Heart right ventricle (tissue), 16 donors: ENCODE results near the gene GPN1. TPM values are rescaled to one million over a fixed set of nuclear protein-coding genes. Genes with fewer than 3 reads are reported as not detected.

Experiments
- ATAC-seq, 8 donors: fragments of 200-7000 bp; cut with Tn5 transposase; one replicate each; pipeline ENCODE4 v1.9.1; 2020; ENCODE audit warnings: mild to moderate bottlenecking in 8 of 8, moderate library complexity in 8 of 8, moderate number of reproducible peaks in 1 of 8
- DNase-seq, 2 donors: peaks; one replicate each; pipeline ENCODE4 v3.0.0-alpha.2; 2020
- H3K27ac ChIP-seq, 10 donors: fragments of 200-600 bp; sonication (generic) in 2 of 10; one replicate each; pipeline versions ENCODE4 v1.5.0 to v1.8.0; 2020 to 2022; ENCODE audit warnings: mild to moderate bottlenecking in 3 of 10
- H3K27me3 ChIP-seq, 7 donors: fragments of 200-600 bp; one replicate each; pipeline ENCODE4 v1.8.0; 2021 to 2022; ENCODE audit warnings: mild to moderate bottlenecking in 2 of 7
- H3K36me3 ChIP-seq, 9 donors: fragments of 200-600 bp; sonication (generic) in 1 of 9; one replicate each; pipeline versions ENCODE4 v1.5.0 to v1.8.0; 2020 to 2022; ENCODE audit warnings: mild to moderate bottlenecking in 2 of 9
- H3K4me1 ChIP-seq, 9 donors: fragments of 200-600 bp; sonication (generic) in 1 of 9; one replicate each; pipeline versions ENCODE4 v1.5.0 to v1.8.0; 2020 to 2022; ENCODE audit warnings: mild to moderate bottlenecking in 4 of 9
- H3K4me3 ChIP-seq, 10 donors: fragments of 200-600 bp; sonication (generic) in 2 of 10; one replicate each; pipeline versions ENCODE4 v1.5.0 to v1.8.0; 2020 to 2022; ENCODE audit warnings: mild to moderate bottlenecking in 7 of 10, moderate library complexity in 2 of 10
- H3K9me3 ChIP-seq, 11 donors: fragments of 200-600 bp in 10 of 11; sonication (generic) in 2 of 11; one replicate each; pipeline versions ENCODE4 v1.5.0 to v1.8.0; 2013 to 2022; ENCODE audit warnings: mild to moderate bottlenecking in 2 of 11, control low read depth in 1 of 11, moderate library complexity in 1 of 11
- WGBS, 2 donors: extraction: QIAGEN DNeasy Blood & Tissue Kit; methylation state at CpG; one replicate each; pipeline ENCODE4 v1.1.7; 2013; ENCODE audit warnings: inconsistent platforms in 1 of 2; 5-methylcytosine and 5-hydroxymethylcytosine counted together
- intact Hi-C, 10 donors: fragments of 100-400 bp; cut with DNase I; formaldehyde crosslinking; loops; one replicate each; pipeline versions ENCODE4 v1.11.1 to v1.14.2; 2022
- polyA plus RNA-seq, 2 donors: library from polyadenylated mRNA; stranded (reverse); fragments of 200-250 nt; gene quantifications; one replicate each; pipeline ENCODE4 v1.2.3, GENCODE V29; 2013
- total RNA-seq, 10 donors: library from RNA; stranded (reverse); fragmentation: NEBNext Ultra II Directional in 3 of 10; extraction: Animal tissue kit (Norgen Biotek cat#: 25700) in 3 of 10; gene quantifications; one replicate each; pipeline versions ENCODE4 v1.2.1 to v1.2.4, GENCODE V29; 2021 to 2023
- TF ChIP-seq, protein P1 (sequence below), 9 donors: fragments of 200-600 bp; sonication (generic) in 2 of 9; IDR thresholded peaks; one replicate each; pipeline versions ENCODE4 v1.5.0 to v1.8.0; 2021 to 2022; ENCODE audit warnings: antibody characterized with exemption in 9 of 9, mild to moderate bottlenecking in 5 of 9, moderate library complexity in 1 of 9
- donor health status: Arrhythmogenic right ventricular cardiomyopathy.
- donor health status: ischemic (EF 13 %, LVEDD 7.1; RV severe dilation, severe dysfunction).
- donor health status: healthy with polysubstance abuse.
- donor health status: DM: no; HTN: yes; CAD: no.
- donor health status: DM: no; HTN: no; CAD: no.
- donor health status: ischemic (EF 25% LVEDD 6.9; RV normal size, moderate dysfunction).
- donor health status: ischemic (EF 25% LVEDD 5.7; RV mildly dilated, moderate dysfunction).
- donor health status: healthy.
- donor health status: DM: yes; HTN: yes; CAD: no.
- donor health status: Ischemic cardiomyopathy.
- donor health status: ischemic (EF 35%, LVEDD 5.7; RV mildly dilated, moderate dysfunction).
- donor health status: nonischemic (EF 11% LVEDD 7.7; RV severe dilation, severe dysfunction).
- donor health status: DM: yes; HTN: yes; CAD: no.
- donor health status: PGD.
- donor health status: ischemic (EF 29% LVEDD 5.4; RV normal size, mild dysfunction).
- donor health status: nonischemic (EF 23%, LVEDD 6.1; RV moderate dilation, normal function).

GPN1 gene
- total and polyA plus RNA-seq, 12 donors: 6.5 to 25.6 (median 19.7) TPM

DNA sequence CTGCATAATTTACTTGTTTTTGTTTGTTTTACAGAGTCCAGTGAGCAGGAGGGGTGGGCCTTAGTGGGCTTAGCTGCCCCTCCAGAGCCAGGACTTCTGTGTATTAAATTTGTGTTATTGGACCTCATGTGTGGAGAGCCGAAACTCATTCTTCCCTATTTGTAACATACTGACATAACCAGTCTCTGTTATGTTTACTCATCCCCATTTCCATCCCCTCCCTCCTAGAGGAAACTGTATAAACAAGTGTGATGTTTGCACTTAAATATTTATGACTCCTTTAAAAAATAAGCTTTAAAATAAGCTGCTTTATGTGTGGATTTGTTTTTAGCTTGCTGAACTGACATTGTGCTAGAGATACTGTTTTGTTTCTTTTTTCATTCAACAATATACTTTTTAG is 32.2 kb upstream of the GPN1 start:
- TF ChIP-seq, protein P1, sequence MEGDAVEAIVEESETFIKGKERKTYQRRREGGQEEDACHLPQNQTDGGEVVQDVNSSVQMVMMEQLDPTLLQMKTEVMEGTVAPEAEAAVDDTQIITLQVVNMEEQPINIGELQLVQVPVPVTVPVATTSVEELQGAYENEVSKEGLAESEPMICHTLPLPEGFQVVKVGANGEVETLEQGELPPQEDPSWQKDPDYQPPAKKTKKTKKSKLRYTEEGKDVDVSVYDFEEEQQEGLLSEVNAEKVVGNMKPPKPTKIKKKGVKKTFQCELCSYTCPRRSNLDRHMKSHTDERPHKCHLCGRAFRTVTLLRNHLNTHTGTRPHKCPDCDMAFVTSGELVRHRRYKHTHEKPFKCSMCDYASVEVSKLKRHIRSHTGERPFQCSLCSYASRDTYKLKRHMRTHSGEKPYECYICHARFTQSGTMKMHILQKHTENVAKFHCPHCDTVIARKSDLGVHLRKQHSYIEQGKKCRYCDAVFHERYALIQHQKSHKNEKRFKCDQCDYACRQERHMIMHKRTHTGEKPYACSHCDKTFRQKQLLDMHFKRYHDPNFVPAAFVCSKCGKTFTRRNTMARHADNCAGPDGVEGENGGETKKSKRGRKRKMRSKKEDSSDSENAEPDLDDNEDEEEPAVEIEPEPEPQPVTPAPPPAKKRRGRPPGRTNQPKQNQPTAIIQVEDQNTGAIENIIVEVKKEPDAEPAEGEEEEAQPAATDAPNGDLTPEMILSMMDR (IDR thresholded peaks at IDR 0.05): no peak
- intact Hi-C loops: no loop called here

DNA sequence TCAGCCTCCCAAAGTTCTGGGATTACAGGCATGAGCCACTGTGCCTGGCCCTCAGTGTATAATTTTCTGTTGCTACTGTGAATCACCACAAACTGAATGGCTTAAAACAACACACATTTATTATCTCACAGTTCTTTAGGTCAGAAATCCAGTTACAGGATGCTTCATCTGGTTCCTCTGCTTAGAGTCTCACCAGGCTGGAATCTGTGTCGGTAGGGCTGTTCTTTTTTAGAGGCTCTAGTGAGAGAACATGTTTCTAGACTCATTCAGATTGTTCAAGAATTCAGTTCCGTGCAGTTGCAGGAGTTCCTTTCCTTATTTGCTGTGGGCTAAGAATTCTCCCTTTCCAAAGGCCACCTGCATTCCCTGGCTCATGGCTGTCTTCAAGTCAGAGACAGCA is 22.2 kb upstream of the GPN1 start:
- Histone ChIP-seq H3K27me3 (no peaks in the 10 kb centered on the region), H3K27ac (no peak overlapping the region), H3K36me3 (peaks cover 0 to 98% (median 51%) of the 10 kb centered on the region in 9 donors), H3K9me3 (no peaks in the 10 kb centered on the region), H3K4me3 (no peak overlapping the region), H3K4me1 (no peaks in the 10 kb centered on the region)
- ATAC-seq (no peak), DNase-seq (no peak)
- WGBS, 2 donors: 91% methylated on average over 2 of the region's 2 CpGs
- TF ChIP-seq, protein P1 (IDR thresholded peaks at IDR 0.05): no peak
- intact Hi-C loops: no loop called here

More for the DNA sequence above, 32.2 kb upstream of the GPN1 start:
- no peak overlapping the region for H3K27ac ChIP-seq
- ATAC-seq (no peak), DNase-seq (no peak)
- H3K4me3 ChIP-seq: no peak overlapping the region
- peaks cover 0 to 32% (median 12%) of the 10 kb centered on the region in 11 donors for H3K9me3 ChIP-seq
- WGBS, 2 donors: 96 to 100% methylated on average over 1 of the region's 1 CpG
- peaks cover 0 to 27% (median 0%) of the 10 kb centered on the region in 9 donors for H3K4me1 ChIP-seq
- no peaks in the 10 kb centered on the region for H3K27me3 ChIP-seq
- H3K36me3 ChIP-seq: peaks cover 0 to 53% (median 16%) of the 10 kb centered on the region in 9 donors

DNA sequence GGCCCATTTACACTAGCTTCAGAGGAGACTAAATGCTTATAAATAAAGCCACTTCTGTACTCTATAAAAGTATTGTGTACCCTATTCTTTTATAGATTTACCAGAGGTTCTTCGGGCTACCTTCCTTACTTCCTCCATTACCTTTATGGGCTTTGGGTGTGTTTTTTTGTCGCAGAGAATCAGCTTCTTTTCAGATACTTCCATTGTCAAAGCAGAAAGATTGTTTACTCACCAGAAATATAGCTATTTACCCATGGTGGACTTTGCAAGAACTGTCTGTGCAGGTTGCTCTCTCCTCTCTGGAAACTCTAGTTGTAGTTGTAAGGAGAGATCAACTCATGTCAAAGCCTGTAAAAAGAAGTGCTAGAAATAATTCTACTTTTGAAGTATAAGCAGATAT is 14.9 kb upstream of the GPN1 start:
- Histone ChIP-seq H3K4me1 (no peaks in the 10 kb centered on the region), H3K27ac (no peak overlapping the region), H3K36me3 (peaks cover 0 to 98% (median 48%) of the 10 kb centered on the region in 9 donors), H3K9me3 (no peaks in the 10 kb centered on the region), H3K27me3 (no peaks in the 10 kb centered on the region), H3K4me3 (no peak overlapping the region)
- DNase-seq (no peak), ATAC-seq (no peak)
- TF ChIP-seq, protein P1 (IDR thresholded peaks at IDR 0.05): no peak
- WGBS, 2 donors: 97 to 99% methylated on average over 2 of the region's 2 CpGs
- intact Hi-C loops: no loop called here

DNA sequence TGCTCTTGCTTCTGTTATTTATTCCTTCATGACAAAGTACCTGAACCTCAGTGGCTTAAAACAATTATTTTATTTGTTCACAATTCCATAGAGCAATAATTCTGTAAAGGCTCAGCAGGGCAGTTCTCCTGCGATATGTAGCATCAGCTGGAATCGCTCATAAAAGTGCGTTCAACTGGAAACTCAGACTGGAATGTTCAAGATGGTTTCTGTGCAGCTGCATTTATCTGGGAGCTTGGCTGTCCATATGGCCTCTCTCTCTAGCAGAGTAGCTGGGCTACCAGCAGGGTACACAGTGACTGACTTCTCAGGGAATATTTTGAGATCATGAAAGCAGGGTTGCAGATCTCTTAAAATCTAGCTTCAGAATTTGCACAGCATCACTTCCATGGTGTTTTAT is 13.5 kb upstream of the GPN1 start:
- ATAC-seq (no peak), DNase-seq (no peak)
- Histone ChIP-seq H3K27ac (no peak overlapping the region), H3K4me1 (no peaks in the 10 kb centered on the region), H3K27me3 (no peaks in the 10 kb centered on the region), H3K36me3 (peaks cover 0 to 98% (median 56%) of the 10 kb centered on the region in 9 donors), H3K4me3 (no peak overlapping the region), H3K9me3 (no peaks in the 10 kb centered on the region)
- TF ChIP-seq, protein P1 (IDR thresholded peaks at IDR 0.05): no peak
- 95 to 96% methylated on average over 3 of the region's 3 CpGs for WGBS, 2 donors
- intact Hi-C loops: no loop called here
